Gastrocnemius medialis (tissue), 4 donors: Measurements from ENCODE around the gene DRP2.

Experiments
- POLR2A ChIP-seq, 2 donors: fragments of 450-650 bp; IDR thresholded peaks; one replicate each; pipeline ENCODE4 v1.6.1; 2017; ENCODE audit warnings: antibody characterized with exemption in 2 of 2, mild to moderate bottlenecking in 2 of 2, moderate library complexity in 2 of 2
- TF ChIP-seq, protein P1 (sequence below), 5 experiments: fragments of 450-650 bp in 3 of 5; fragments of 200-600 bp in 2 of 5; sonication (generic) in 2 of 5; IDR thresholded peaks in 4 of 5; conservative IDR thresholded peaks in 1 of 5; 1 replicate in 4 of 5; 2 replicates in 1 of 5; pipeline ENCODE4 v1.5.1; 2016 to 2019; ENCODE audit warnings: antibody characterized with exemption in 5 of 5, mild to moderate bottlenecking in 3 of 5, moderate library complexity in 3 of 5

DNA sequence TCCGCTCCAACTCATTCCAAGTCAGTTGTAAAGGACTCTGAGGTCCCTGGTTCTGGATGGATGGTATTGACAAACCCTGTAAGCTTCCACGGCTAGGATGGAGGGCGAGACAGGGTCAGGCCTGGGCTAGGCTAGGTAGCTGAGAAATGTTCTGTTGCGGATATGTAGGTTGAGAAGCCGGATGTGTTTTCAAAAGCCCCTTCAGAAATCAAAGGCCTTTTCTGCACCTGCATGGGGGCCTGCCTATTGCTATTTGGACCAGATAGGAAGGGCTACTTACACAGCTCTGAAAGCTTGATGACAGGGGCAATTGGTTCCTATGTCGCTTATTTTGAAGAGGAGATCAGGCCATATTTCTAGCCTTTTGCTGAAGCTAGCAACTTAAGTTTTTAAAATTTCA lies 1.9 kb upstream of the DRP2 start:
- TF ChIP-seq, protein P1, sequence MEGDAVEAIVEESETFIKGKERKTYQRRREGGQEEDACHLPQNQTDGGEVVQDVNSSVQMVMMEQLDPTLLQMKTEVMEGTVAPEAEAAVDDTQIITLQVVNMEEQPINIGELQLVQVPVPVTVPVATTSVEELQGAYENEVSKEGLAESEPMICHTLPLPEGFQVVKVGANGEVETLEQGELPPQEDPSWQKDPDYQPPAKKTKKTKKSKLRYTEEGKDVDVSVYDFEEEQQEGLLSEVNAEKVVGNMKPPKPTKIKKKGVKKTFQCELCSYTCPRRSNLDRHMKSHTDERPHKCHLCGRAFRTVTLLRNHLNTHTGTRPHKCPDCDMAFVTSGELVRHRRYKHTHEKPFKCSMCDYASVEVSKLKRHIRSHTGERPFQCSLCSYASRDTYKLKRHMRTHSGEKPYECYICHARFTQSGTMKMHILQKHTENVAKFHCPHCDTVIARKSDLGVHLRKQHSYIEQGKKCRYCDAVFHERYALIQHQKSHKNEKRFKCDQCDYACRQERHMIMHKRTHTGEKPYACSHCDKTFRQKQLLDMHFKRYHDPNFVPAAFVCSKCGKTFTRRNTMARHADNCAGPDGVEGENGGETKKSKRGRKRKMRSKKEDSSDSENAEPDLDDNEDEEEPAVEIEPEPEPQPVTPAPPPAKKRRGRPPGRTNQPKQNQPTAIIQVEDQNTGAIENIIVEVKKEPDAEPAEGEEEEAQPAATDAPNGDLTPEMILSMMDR (IDR thresholded peaks at IDR 0.05 in 4 of 5, conservative IDR thresholded peaks at IDR 0.05 in 1 of 5), result no peak
- no peak for TF ChIP-seq POLR2A (IDR thresholded peaks at IDR 0.05)
